Astrocyte of the cerebellum (primary cell): ENCODE data around the gene UQCC3.
"Not testable (repeated sequence)": the region's sequence is repeated elsewhere in the genome, so short reads cannot be mapped to it uniquely, and the experiment has no call there.

ENCODE experiments used
- DNase-seq: peaks from one replicate; pipeline ENCODE4 v3.0.0-alpha.2; 2011; ENCODE audit warnings: low read depth
- H3K4me3 ChIP-seq: 2 replicates; pipeline ENCODE4 v1.5.1; 2011; ENCODE audit warnings: mild to moderate bottlenecking, low read depth, low read length, moderate library complexity
- in situ Hi-C: cut with HindIII; loops from 2 replicates; pipeline ENCODE4 v1.10.0; 2017; ENCODE audit warnings: low sequenced_read_pairs
- TF ChIP-seq, protein P1 (sequence below): IDR thresholded peaks from 2 replicates; pipeline ENCODE4 v1.5.1; 2012; ENCODE audit warnings: low read length, low read depth, moderate library complexity, mild to moderate bottlenecking; ENCODE audit errors: missing control alignments

The UQCC3 gene

GRCh38 chr11:62645946-62646824 is 25.3 kb upstream of the UQCC3 start, which contains the start of gene GANAB:
TSS of gene GANAB (minus strand) at chr11:62646613. CDS start at chr11:62646599, 14 bp downstream.
- TF ChIP-seq, protein P1, sequence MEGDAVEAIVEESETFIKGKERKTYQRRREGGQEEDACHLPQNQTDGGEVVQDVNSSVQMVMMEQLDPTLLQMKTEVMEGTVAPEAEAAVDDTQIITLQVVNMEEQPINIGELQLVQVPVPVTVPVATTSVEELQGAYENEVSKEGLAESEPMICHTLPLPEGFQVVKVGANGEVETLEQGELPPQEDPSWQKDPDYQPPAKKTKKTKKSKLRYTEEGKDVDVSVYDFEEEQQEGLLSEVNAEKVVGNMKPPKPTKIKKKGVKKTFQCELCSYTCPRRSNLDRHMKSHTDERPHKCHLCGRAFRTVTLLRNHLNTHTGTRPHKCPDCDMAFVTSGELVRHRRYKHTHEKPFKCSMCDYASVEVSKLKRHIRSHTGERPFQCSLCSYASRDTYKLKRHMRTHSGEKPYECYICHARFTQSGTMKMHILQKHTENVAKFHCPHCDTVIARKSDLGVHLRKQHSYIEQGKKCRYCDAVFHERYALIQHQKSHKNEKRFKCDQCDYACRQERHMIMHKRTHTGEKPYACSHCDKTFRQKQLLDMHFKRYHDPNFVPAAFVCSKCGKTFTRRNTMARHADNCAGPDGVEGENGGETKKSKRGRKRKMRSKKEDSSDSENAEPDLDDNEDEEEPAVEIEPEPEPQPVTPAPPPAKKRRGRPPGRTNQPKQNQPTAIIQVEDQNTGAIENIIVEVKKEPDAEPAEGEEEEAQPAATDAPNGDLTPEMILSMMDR: no peak

GRCh38 chr11:62646825-62647608 is 24.5 kb upstream of the UQCC3 start:
- TF ChIP-seq, protein P1: no peak
- no peak for DNase-seq
- H3K4me3 ChIP-seq: peak overlapping the region; percentile 81
- in situ Hi-C loops: no loop called here

More at GRCh38 chr11:62645946-62646824, 25.3 kb upstream of the UQCC3 start, which contains the start of gene GANAB:
- DNase-seq: peak; percentile 94
- H3K4me3 ChIP-seq: peak within 1 kb of the TSS; percentile 81
- in situ Hi-C loops: no loop called here

- DNase-seq: no peak
- in situ Hi-C loops: no loop called here
- no peak overlapping the region for H3K4me3 ChIP-seq
- TF ChIP-seq, protein P1: no peak
Measured at GRCh38 chr11:62647609-62648005, 23.9 kb upstream of the UQCC3 start.

DNA sequence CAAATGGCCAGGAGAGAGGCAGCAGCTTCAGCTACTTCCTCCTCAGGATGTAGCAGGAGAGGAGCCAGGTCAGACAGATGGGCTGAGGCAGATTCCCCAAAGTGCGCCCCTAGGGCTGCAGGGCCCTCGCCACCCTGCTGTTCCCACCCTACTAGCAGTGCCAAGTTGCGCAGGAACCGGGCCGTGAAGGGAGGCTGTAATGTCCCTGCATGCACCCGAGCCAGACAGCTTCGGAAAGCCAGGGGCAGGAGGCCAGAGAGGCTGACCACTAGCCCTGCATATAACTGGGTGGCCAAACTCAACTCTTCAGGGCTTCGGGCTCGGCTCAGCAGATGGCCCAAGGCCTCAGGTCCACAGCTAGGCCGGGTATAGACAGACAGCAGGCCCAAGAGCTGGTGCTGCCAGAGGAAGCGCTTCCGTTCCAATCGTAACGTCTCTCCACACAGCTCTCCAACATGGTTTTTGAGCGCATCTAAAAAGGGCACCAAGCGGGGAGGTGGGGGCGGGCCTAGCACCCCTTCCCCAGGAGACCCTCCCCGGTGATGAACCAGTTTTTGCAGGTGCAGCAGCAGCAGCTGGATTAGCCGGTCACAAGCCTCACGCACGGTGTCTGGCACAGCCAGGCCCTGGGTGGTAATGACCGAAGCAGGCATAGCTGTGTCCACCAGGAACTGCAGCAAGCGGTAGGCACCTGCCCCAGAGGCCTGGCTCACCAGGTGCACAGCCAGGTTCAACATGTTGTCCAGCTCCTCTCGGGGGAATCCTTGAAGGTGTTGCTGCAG is 23.1 kb upstream of the UQCC3 start:
- DNase-seq: no peak
- in situ Hi-C loops: no loop called here

DNA sequence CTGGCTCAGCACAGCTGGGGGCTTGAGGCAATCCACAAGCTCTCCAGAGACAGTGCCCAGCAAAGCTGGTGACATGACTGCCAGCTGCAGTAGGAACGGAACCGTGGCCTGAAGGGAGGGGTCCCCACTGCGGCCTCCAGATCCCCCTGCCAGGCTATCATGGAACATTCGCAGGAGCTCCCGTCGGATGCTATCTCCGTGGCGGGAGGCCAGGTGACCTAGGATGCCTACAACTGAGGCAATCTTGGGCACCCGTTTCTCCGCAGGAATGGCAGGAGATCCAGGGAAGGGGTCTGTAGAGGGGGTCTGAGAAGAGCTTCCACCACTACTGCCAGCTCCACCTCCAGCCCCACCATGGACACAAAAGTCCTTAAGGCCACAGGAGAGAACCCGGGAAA is 22.5 kb upstream of the UQCC3 start:
- no peak overlapping the region for H3K4me3 ChIP-seq
- in situ Hi-C loops: no loop called here
- TF ChIP-seq, protein P1: no peak
- no peak for DNase-seq

More for the DNA sequence above, 23.1 kb upstream of the UQCC3 start:
- no peak overlapping the region for H3K4me3 ChIP-seq
- TF ChIP-seq, protein P1: no peak

DNA sequence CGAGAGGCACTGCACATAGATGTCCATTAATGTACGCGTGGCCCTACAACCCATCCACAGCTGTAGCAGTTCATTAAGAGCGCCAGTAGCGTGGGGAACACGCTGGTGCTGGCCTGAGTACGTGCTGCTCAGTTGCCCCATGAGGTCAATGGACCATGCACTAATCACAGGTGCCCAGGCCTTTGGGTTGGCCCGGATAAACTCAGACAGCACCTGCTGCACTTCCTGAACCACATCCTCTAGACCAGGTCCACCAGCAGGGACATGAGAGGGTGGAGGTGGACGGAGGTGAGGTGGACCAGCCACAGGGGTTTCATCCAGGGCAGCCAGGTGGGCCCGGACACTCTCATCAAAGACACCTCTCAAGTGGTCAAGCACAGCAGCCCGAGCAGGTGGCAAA is 22.0 kb upstream of the UQCC3 start:
- no peak for DNase-seq
- in situ Hi-C loops: no loop called here
- H3K4me3 ChIP-seq: no peak overlapping the region
- TF ChIP-seq, protein P1: no peak

DNA sequence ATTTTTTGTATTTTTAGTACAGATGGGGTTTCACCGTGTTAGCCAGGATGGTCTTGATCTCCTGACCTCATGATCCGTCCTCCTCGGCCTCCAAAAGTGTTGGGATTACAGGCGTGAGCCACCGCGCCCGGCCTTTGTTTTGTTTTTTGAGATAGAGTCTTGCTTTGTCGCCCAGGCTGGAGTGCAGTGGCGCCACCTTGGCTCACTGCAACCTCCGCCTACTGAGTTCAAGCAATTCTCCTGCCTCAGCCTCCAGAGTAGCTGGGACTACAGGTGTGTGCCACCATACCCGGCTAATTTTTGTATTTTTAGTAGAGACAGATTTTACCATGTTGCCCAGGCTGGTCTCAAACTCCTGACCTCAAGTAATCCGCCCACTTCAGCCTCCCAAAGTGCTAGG is 21.2 kb upstream of the UQCC3 start:
- DNase-seq, H3K4me3 ChIP-seq, in situ Hi-C loops: not testable (repeated sequence)
